AG04450 (cell line): ENCODE measurements around the gene LMBRD2. TPM values are rescaled to one million over a fixed set of nuclear protein-coding genes. Genes with fewer than 3 reads are reported as not detected.

Experiments
- CTCF ChIA-PET: fragments of 300-600, 350-600 bp; formaldehyde crosslinking; extraction: SDS; loops from one replicate; lab custom pipeline; 2022; ENCODE audit warnings: antibody characterized with exemption, inconsistent platforms; lab: Charles Lee
- POLR2A ChIA-PET: fragments of 350-600 bp; formaldehyde crosslinking; extraction: SDS; loops from one replicate; lab custom pipeline; 2021; ENCODE audit warnings: antibody characterized with exemption, inconsistent platforms; lab: Yijun Ruan, JAX
- DNase-seq: peaks from one replicate; pipeline ENCODE4 v3.0.0-alpha.2; 2011; ENCODE audit warnings: low read depth, low spot score
- H3K27ac ChIP-seq: one replicate; pipeline ENCODE4 v1.5.1; 2012; ENCODE audit warnings: low read depth, low read length, control low read depth
- H3K27me3 ChIP-seq: one replicate; pipeline ENCODE4 v1.6.0; 2012; ENCODE audit warnings: low read length; ENCODE audit not compliant: control insufficient read depth, insufficient read depth
- H3K4me3 ChIP-seq: 2 replicates; pipeline ENCODE4 v1.5.1; 2011; ENCODE audit warnings: mild to moderate bottlenecking, low read depth, low read length, control low read depth
- H3K9me3 ChIP-seq: 2 replicates; pipeline ENCODE4 v1.5.1; 2012; ENCODE audit warnings: low read length; ENCODE audit not compliant: control insufficient read depth, insufficient read depth
- polyA plus RNA-seq: library from polyadenylated mRNA; depleted of rRNA; stranded (reverse); fragments of >200 nt; gene quantifications from 2 replicates; pipeline ENCODE4 v1.2.3, GENCODE V29; 2011
- TF ChIP-seq, protein P1 (sequence below): IDR thresholded peaks from 2 replicates; pipeline ENCODE4 v1.5.1; 2011; ENCODE audit warnings: low read depth, low read length, control low read depth, inconsistent platforms

Gene LMBRD2
- polyA plus RNA-seq, 1 experiment = 5.3 TPM

GRCh38 chr5:36073595-36074216, 78.0 kb downstream of the LMBRD2 start:
- POLR2A ChIA-PET = no interaction called here
- Histone ChIP-seq H3K4me3 (no peak overlapping the region), H3K27ac (no peak overlapping the region), H3K27me3 (peaks cover 12% of the 10 kb centered on the region), H3K9me3 (no peaks in the 10 kb centered on the region; the same call in 1 of the 2 replicates)
- DNase-seq = no peak
- TF ChIP-seq, protein P1, sequence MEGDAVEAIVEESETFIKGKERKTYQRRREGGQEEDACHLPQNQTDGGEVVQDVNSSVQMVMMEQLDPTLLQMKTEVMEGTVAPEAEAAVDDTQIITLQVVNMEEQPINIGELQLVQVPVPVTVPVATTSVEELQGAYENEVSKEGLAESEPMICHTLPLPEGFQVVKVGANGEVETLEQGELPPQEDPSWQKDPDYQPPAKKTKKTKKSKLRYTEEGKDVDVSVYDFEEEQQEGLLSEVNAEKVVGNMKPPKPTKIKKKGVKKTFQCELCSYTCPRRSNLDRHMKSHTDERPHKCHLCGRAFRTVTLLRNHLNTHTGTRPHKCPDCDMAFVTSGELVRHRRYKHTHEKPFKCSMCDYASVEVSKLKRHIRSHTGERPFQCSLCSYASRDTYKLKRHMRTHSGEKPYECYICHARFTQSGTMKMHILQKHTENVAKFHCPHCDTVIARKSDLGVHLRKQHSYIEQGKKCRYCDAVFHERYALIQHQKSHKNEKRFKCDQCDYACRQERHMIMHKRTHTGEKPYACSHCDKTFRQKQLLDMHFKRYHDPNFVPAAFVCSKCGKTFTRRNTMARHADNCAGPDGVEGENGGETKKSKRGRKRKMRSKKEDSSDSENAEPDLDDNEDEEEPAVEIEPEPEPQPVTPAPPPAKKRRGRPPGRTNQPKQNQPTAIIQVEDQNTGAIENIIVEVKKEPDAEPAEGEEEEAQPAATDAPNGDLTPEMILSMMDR = 0 out of 2 replicates have a peak, but pooled peaks have one; percentile 14
- CTCF ChIA-PET = interaction anchor here (1.0 kb wide), 1 partner anchor 232 kb away, joined by 3 read pairs; no protein-coding TSS in a partner anchor

DNA sequence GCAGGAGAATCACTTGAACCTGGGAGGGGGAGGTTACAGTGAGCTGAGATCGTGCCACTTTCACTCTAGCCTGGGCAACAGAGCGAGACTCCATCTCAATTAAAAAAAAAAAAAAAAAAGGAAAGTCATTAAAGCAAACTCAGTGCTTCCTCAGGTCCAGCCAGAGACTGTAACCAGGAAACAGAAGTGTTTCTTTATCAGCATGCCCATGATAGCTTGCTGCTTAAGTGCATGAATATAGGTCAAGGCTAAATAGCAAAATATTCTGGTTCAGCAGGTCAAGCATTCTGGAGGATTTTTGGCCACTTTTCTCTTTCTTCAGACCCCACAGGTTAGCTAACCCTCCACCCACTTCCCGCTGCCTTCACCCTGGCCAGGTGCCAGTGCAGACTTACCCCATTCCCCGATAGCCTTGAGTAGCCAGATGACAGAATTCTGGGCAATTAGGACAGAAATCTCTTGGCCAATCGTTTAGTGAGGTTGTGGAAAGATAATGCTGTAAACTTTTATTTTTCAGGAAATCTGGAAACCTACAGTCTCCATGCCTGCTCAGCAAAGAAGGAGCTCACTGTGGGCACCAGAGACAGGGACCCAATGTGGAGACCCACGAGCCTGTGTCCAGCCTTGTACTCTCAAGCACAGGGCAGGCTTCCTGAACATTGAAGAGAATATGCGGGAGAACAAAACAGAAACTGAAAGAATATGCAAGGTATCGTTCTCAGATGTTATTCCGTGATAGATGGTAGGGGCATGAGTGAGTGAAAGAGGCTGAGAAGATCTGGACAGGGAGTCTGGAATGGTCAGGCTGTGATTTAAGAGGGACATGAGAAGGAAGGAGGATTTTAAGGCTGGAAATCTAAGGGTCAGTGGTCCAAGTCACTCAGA, 80.8 kb downstream of the LMBRD2 start:
- POLR2A ChIA-PET = no interaction called here
- TF ChIP-seq, protein P1 = no peak
- no peak for DNase-seq

GRCh38 chr5:36068751-36069281, 82.9 kb downstream of the LMBRD2 start:
- POLR2A ChIA-PET = no interaction called here
- Histone ChIP-seq H3K9me3 (no peaks in the 10 kb centered on the region), H3K27ac (no peak overlapping the region), H3K27me3 (peaks cover 13% of the 10 kb centered on the region), H3K4me3 (no peak overlapping the region)
- TF ChIP-seq, protein P1 = no peak
- no peak for DNase-seq
- CTCF ChIA-PET = interaction anchor here (4.1 kb wide), 1 partner anchor 11 kb away, joined by 27 read pairs; no protein-coding TSS in a partner anchor

More for the DNA sequence above, 80.8 kb downstream of the LMBRD2 start:
- CTCF ChIA-PET = interaction anchor here (1.2 to 4.1 kb wide), 3 partner anchors 9 to 234 kb away, joined by 3 to 27 read pairs (median 10); no protein-coding TSS in a partner anchor
- Histone ChIP-seq H3K4me3 (peak overlapping the region; percentile 21), H3K27ac (no peak overlapping the region), H3K9me3 (no peaks in the 10 kb centered on the region), H3K27me3 (peaks cover 9% of the 10 kb centered on the region)

- no peak within 1 kb of the TSS for H3K4me3 ChIP-seq
- H3K27ac ChIP-seq = no peak within 1 kb of the TSS
- H3K27me3 ChIP-seq = peaks cover 11% of the 10 kb centered on the region
- ChIA-PET CTCF (interaction anchor here (1.1 kb wide), 1 partner anchor 12 kb away, joined by 7 read pairs; no protein-coding TSS in a partner anchor), POLR2A (no interaction called here)
- no peaks in the 10 kb centered on the region for H3K9me3 ChIP-seq
- no peak for DNase-seq
- TF ChIP-seq, protein P1 = no peak
Observed at GRCh38 chr5:36066540-36067210, 85.0 kb downstream of the LMBRD2 start, which contains the start of gene UGT3A2. UGT3A2 (minus strand) TSS chr5:36066882; CDS start chr5:36066789, 93 bp downstream.
